Measurements from ENCODE around the gene HINT3. TPM values are rescaled to one million over a fixed set of nuclear protein-coding genes. Genes with fewer than 3 reads are reported as not detected.

The HINT3 gene
- total and polyA plus RNA-seq, 2 of the 13 experiments (the other 11 are each of a cell fraction or from before 2014, with no cell fraction given), result 3.1 to 22.8 TPM

DNA sequence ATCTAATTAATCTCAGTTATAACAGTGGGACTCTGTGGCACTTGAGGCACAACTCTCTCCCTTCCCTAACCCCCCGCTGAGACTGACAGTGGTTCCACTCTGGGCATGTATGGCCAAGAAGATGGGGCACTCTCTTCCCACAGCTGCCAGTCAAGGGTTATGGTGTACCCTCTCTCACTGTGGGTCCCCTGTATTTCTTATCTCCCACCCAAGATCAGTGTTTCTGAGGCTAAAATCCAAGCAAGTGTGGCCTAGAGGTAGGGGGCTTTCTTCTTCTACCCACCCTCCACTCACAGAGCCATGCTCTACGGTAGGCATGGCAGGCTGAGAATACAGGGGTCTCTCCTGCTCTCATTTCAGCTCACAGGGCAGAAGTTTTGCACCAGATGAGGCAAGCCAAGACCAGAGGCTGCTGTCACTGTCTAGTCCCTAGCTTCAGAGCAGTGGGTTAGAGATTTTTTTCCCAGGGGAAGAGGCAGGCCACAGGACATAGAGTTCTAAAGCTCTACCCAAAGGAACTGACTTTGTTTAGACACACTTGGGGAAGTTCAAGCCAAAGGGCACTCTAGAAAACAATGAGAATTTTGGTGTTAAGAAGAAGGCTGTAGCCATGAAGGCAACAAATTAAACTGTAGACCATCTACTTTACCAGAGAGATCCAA lies 31.7 kb upstream of the HINT3 start:
- Histone ChIP-seq H3K36me3 (replicated peaks in 1 of 2; ENCODE audit: control insufficient read depth in 1 of 2, insufficient read depth in 2 of 2, low read length in 2 of 2) (peaks cover 31 to 62% of the 10 kb centered on the region in 2 experiments), H3K27ac (ENCODE audit: extremely low read length, insufficient read depth, low read length) (no peak overlapping the region), H2AFZ (ENCODE audit: low read length) (no peak overlapping the region), H3K4me3 (replicated peaks in 1 of 3; ENCODE audit: insufficient read depth in 1 of 3, low read depth in 2 of 3, low read length in 3 of 3) (no peak overlapping the region), H3K79me2 (ENCODE audit: insufficient read depth, low read length) (peaks cover 11% of the 10 kb centered on the region), H3K4me1 (ENCODE audit: insufficient read depth, low read length) (peaks cover 43% of the 10 kb centered on the region), H3K27me3 (ENCODE audit: control insufficient read depth in 1 of 2, insufficient read depth in 2 of 2, low read length in 2 of 2) (no peaks in the 10 kb centered on the region), H4K20me1 (ENCODE audit: insufficient read depth, low read length) (no peaks in the 10 kb centered on the region), H3K4me2 (ENCODE audit: low read depth, low read length) (no peak overlapping the region), H3K9me3 (ENCODE audit: low read length) (no peaks in the 10 kb centered on the region), H3K9ac (ENCODE audit: insufficient read depth, low read depth, low read length) (no peak overlapping the region)
- WGBS (ENCODE audit: low lambda C conversion rate), result 100% methylated on average over 2 of the region's 2 CpGs
- intact Hi-C loops (cut with micrococcal nuclease; ENCODE audit: unreplicated experiment) (no loop called here), in situ Hi-C loops (cut with HindIII; ENCODE audit: extremely low pct_ligation_motif_present, low pct_unique_long_range_greater_than_20kb) (no loop called here)
- POLR2A ChIA-PET, result interaction anchor here (0.6 kb wide), 1 partner anchor 146 kb away, joined by 3 read pairs; no protein-coding TSS in a partner anchor
- no peak; the same call in 2 of the 3 replicates for ATAC-seq
- DNase-seq (ENCODE audit: low spot score), result no peak
- no peak for FAIRE-seq
- no TSS peak for BruUV-seq (replicated peaks)
- CTCF ChIA-PET (ENCODE audit: low intra/inter-chr PET ratio, low total read pairs), result no interaction called here
- TF ChIP-seq KDM4B (CRISPR knock-in tag; IDR thresholded peaks at IDR 0.05) (no peak), ZNF782 (CRISPR knock-in tag; IDR thresholded peaks at IDR 0.05; ENCODE audit: borderline replicate concordance) (no peak), KDM5A (IDR thresholded peaks at IDR 0.05; ENCODE audit: borderline replicate concordance, low read length) (no peak), ZNF614 (CRISPR knock-in tag; IDR thresholded peaks at IDR 0.05; ENCODE audit: borderline replicate concordance) (no peak), ZNF230 (CRISPR knock-in tag; IDR thresholded peaks at IDR 0.05) (no peak), ZNF788 (CRISPR knock-in tag; IDR thresholded peaks at IDR 0.05; ENCODE audit: borderline replicate concordance) (no peak), ZSCAN29 (CRISPR knock-in tag; conservative IDR thresholded peaks at IDR 0.05) (no peak), NFKB2 (CRISPR knock-in tag; IDR thresholded peaks at IDR 0.05; ENCODE audit: borderline replicate concordance) (no peak)
- TF ChIP-seq, protein P1, sequence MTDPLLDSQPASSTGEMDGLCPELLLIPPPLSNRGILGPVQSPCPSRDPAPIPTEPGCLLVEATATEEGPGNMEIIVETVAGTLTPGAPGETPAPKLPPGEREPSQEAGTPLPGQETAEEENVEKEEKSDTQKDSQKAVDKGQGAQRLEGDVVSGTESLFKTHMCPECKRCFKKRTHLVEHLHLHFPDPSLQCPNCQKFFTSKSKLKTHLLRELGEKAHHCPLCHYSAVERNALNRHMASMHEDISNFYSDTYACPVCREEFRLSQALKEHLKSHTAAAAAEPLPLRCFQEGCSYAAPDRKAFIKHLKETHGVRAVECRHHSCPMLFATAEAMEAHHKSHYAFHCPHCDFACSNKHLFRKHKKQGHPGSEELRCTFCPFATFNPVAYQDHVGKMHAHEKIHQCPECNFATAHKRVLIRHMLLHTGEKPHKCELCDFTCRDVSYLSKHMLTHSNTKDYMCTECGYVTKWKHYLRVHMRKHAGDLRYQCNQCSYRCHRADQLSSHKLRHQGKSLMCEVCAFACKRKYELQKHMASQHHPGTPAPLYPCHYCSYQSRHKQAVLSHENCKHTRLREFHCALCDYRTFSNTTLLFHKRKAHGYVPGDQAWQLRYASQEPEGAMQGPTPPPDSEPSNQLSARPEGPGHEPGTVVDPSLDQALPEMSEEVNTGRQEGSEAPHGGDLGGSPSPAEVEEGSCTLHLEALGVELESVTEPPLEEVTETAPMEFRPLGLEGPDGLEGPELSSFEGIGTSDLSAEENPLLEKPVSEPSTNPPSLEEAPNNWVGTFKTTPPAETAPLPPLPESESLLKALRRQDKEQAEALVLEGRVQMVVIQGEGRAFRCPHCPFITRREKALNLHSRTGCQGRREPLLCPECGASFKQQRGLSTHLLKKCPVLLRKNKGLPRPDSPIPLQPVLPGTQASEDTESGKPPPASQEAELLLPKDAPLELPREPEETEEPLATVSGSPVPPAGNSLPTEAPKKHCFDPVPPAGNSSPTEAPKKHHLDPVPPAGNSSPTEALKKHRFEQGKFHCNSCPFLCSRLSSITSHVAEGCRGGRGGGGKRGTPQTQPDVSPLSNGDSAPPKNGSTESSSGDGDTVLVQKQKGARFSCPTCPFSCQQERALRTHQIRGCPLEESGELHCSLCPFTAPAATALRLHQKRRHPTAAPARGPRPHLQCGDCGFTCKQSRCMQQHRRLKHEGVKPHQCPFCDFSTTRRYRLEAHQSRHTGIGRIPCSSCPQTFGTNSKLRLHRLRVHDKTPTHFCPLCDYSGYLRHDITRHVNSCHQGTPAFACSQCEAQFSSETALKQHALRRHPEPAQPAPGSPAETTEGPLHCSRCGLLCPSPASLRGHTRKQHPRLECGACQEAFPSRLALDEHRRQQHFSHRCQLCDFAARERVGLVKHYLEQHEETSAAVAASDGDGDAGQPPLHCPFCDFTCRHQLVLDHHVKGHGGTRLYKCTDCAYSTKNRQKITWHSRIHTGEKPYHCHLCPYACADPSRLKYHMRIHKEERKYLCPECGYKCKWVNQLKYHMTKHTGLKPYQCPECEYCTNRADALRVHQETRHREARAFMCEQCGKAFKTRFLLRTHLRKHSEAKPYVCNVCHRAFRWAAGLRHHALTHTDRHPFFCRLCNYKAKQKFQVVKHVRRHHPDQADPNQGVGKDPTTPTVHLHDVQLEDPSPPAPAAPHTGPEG (CRISPR knock-in tag; IDR thresholded peaks at IDR 0.05), result no peak
- TF ChIP-seq, protein P2, sequence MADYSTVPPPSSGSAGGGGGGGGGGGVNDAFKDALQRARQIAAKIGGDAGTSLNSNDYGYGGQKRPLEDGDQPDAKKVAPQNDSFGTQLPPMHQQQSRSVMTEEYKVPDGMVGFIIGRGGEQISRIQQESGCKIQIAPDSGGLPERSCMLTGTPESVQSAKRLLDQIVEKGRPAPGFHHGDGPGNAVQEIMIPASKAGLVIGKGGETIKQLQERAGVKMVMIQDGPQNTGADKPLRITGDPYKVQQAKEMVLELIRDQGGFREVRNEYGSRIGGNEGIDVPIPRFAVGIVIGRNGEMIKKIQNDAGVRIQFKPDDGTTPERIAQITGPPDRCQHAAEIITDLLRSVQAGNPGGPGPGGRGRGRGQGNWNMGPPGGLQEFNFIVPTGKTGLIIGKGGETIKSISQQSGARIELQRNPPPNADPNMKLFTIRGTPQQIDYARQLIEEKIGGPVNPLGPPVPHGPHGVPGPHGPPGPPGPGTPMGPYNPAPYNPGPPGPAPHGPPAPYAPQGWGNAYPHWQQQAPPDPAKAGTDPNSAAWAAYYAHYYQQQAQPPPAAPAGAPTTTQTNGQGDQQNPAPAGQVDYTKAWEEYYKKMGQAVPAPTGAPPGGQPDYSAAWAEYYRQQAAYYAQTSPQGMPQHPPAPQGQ (CRISPR knock-in tag; IDR thresholded peaks at IDR 0.05; ENCODE audit: borderline replicate concordance), result no peak
- TF ChIP-seq, protein P3, sequence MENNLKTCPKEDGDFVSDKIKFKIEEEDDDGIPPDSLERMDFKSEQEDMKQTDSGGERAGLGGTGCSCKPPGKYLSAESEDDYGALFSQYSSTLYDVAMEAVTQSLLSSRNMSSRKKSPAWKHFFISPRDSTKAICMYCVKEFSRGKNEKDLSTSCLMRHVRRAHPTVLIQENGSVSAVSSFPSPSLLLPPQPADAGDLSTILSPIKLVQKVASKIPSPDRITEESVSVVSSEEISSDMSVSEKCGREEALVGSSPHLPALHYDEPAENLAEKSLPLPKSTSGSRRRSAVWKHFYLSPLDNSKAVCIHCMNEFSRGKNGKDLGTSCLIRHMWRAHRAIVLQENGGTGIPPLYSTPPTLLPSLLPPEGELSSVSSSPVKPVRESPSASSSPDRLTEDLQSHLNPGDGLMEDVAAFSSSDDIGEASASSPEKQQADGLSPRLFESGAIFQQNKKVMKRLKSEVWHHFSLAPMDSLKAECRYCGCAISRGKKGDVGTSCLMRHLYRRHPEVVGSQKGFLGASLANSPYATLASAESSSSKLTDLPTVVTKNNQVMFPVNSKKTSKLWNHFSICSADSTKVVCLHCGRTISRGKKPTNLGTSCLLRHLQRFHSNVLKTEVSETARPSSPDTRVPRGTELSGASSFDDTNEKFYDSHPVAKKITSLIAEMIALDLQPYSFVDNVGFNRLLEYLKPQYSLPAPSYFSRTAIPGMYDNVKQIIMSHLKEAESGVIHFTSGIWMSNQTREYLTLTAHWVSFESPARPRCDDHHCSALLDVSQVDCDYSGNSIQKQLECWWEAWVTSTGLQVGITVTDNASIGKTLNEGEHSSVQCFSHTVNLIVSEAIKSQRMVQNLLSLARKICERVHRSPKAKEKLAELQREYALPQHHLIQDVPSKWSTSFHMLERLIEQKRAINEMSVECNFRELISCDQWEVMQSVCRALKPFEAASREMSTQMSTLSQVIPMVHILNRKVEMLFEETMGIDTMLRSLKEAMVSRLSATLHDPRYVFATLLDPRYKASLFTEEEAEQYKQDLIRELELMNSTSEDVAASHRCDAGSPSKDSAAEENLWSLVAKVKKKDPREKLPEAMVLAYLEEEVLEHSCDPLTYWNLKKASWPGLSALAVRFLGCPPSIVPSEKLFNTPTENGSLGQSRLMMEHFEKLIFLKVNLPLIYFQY (CRISPR knock-in tag; IDR thresholded peaks at IDR 0.05; ENCODE audit: borderline replicate concordance), result no peak
